Esophagus squamous epithelium (tissue), 4 donors: ENCODE data around the gene NSG1.

Source experiments
- CTCF ChIP-seq, 6 experiments: fragments of 450-650 bp in 4 of 6; fragments of 200-600 bp in 2 of 6; sonication (generic) in 2 of 6; IDR thresholded peaks; one replicate each; pipeline ENCODE4 v1.5.1; 2016 to 2019; ENCODE audit warnings: antibody characterized with exemption in 6 of 6, mild to moderate bottlenecking in 4 of 6, moderate library complexity in 4 of 6
- POLR2A ChIP-seq, 4 donors: fragments of 450-650 bp; IDR thresholded peaks; one replicate each; pipeline ENCODE4 v1.6.1; 2017; ENCODE audit warnings: antibody characterized with exemption in 4 of 4, mild to moderate bottlenecking in 4 of 4, moderate library complexity in 3 of 4

GRCh38 chr4:4408132-4408523, 21.2 kb downstream of the NSG1 start:
- TF ChIP-seq CTCF (IDR thresholded peaks at IDR 0.05) (no peak), POLR2A (IDR thresholded peaks at IDR 0.05) (no peak)
